ENCODE measurements around the gene CMTM5.

GRCh38 chr14:23352506-23353432, 24.1 kb upstream of the CMTM5 start, which contains the start of gene SLC22A17:
- no peak for TF ChIP-seq ZNF512 (CRISPR knock-in tag; IDR thresholded peaks at IDR 0.05; ENCODE audit: borderline replicate concordance)
- TF ChIP-seq CTCF (IDR thresholded peaks at IDR 0.05), result no peak
- no peak for TF ChIP-seq KAT7 (CRISPR knock-in tag; IDR thresholded peaks at IDR 0.05; ENCODE audit: borderline replicate concordance)
- no peak for TF ChIP-seq ZBTB43 (CRISPR knock-in tag; IDR thresholded peaks at IDR 0.05)
- TF ChIP-seq ZNF121 (CRISPR knock-in tag; IDR thresholded peaks at IDR 0.05), result no peak
- no peak for TF ChIP-seq HMGA2 (CRISPR knock-in tag; IDR thresholded peaks at IDR 0.05)
- TF ChIP-seq CDX4 (CRISPR knock-in tag; IDR thresholded peaks at IDR 0.05; ENCODE audit: borderline replicate concordance), result no peak; the same call in 1 of the 2 replicates
- no peak for TF ChIP-seq ZMAT4 (CRISPR knock-in tag; IDR thresholded peaks at IDR 0.05)
- no peak for TF ChIP-seq TP53 (CRISPR knock-in tag; IDR thresholded peaks at IDR 0.05)

All from WTC11 (cell line).